Stimulated activated CD8-positive, alpha-beta memory T cell treated with anti-CD3 and anti-CD28 coated beads, Interleukin-7, amount 100 ng/mL, for 1 hour (primary cell): ENCODE results near the gene COG5.

Experiments
- DNase-seq, 2 donors: peaks; one replicate each; pipeline ENCODE4 v3.0.0-alpha.2; 2020; ENCODE audit warnings: low read depth in 2 of 2

The COG5 gene

GRCh38 chr7:107332488-107333269 is 231.0 kb downstream of the COG5 start:
- DNase-seq = no peak

- no peak for DNase-seq
These were observed 233.2 kb downstream of the COG5 start for GRCh38 chr7:107330478-107330877.

DNA sequence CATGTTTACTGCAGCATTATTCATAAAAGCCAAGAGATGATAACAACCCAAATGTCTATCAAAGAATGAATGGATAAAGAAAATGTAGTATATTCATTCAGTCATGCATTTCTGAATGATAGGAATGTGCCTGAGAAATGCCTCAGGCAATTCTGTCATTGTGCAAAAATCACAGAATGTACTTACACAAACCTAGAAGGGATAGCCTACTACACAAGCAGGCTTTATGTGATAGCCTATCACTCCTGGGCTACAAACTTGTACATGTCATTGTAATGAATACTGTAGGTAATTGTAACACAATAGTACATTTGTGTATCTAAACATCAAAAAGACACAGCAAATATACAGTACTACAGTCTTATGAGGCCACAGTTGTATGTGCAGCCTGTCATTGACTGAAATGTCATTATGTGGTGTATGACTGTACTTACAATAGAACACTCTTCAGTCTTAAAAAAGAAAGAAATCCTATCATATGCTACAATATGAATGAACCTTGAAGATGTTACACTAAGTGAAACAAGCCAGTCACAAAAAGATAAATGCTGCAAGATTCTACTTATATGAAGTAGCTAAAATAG is 235.6 kb downstream of the COG5 start:
- no peak for DNase-seq

- DNase-seq = no peak
These were observed 237.7 kb downstream of the COG5 start for GRCh38 chr7:107326061-107326460.

- DNase-seq = no peak
These were observed 241.7 kb downstream of the COG5 start for GRCh38 chr7:107322015-107322414.

- no peak for DNase-seq
These were observed 242.1 kb downstream of the COG5 start for GRCh38 chr7:107321611-107322010.

DNA sequence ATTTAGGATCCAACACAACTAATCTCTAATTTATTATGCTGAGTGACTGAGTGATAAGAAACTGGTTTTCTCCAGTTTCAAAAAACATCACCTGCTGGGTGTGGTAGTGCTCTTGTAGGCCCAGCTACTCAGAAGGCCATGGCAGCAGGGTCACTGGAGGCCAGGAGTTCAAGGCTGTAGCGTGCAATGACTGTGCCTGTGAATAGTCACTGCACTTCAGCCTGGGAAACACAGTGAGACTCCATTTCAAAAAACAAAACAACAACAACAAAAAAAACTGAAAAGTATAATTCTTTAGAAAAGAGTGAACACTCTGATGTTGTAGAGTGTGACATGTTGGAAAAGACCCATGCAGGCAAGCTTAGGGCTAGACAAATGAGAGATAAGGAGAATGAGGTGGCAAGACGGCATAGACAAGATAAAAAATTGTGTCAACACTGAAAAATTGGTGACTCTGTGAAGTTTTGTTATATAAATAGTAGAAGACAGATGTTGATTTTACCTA is 243.9 kb downstream of the COG5 start:
- DNase-seq = no peak

DNA sequence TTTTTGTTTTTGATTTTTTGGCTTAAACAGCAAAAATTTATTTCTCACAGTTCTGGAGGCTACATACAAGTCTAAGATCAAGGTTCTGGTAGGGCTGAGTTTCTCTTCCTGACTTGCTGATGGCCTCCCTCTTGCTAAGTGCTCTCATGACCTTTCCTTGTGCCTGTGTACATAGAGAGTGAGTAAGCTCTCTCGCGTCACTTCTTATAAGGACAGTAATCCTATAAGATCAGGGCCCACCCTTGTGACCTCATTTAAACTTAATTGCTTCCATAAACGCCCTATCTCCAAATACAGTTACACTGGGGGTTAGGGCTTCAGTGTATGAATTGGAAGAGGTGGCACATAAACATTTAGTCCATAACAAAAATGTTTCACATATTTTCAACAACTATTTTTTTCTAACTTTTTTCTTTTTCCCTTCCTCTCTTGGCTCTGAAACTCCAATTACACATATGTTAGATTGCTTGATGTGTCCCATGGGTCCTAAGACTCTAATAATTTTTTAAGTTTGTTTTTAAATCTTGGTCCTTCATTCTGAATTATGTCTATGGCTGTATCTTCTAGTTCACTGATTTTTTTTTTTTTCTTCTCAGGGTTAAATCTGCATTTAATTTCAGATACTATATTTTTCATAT is 245.1 kb downstream of the COG5 start:
- DNase-seq = no peak

GRCh38 chr7:107315716-107316220 is 248.0 kb downstream of the COG5 start:
- no peak for DNase-seq

- DNase-seq = no peak
These were observed 250.4 kb downstream of the COG5 start for GRCh38 chr7:107313355-107313754.

DNA sequence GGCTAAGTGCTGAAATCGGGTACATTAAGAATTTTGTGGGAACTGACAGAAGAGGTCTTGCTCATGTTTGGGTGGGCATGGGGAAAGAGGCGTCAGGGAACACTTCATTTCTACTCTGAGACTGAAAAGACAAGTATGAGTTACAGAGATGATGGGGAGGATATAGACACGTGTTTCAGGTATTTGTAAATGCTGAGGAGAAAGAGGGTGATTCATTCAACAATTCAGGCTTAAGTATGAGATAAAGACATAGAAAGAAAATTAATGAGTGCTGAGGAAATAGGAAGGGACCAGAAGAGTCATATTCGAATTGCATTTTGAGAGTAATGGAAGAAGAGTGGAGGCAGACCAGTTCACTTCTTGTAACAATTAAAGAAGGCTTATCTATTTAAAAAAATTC is 251.3 kb downstream of the COG5 start:
- DNase-seq = no peak

GRCh38 chr7:107309296-107309695 is 254.4 kb downstream of the COG5 start:
- no peak for DNase-seq

- DNase-seq = no peak
These were observed 259.1 kb downstream of the COG5 start for GRCh38 chr7:107304636-107305035.

DNA sequence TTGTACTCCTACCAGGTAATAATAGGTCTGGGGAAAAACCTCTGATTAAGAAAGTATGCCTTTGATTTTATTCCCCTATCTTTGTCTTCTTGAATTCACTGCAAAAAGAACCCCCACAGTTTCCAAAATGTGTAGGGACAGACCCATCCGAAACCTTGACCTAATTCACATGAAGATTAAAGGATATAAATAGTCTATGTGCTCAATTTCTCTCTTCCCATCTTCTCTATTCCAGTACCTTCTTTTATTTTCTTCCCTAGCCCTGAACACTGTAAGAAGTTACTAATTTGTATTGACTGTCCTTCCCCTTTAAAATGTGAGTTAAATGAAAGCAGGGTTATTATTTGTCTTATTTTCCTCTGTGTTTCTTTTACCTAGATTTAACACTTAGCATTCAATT is 259.7 kb downstream of the COG5 start:
- DNase-seq = no peak

DNA sequence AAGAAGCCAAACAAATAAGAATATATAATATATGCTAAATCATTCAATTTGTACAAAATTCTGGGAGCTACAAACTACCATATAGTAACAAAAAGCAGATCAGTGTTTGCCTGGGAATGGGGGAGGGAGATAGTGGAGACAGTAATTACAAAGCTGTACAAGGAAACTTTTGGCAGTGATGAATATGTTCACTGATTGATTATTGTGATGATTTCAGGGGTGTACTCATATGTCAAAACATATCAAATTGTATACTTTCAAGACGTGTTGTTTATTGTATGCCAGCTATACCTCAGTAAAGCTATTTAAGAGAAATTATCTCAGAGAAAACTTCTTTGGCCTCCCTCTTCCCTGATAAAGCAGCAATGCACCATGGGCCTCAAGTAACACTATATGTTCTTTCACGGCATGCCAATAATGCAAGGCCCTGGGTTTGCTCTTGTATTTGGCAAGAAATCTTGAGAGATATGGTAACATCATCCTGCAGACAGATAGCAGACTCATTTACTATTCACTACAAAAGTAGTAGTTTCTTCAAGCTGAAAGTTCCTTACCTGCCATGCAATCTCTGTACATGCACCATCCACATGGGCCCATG is 261.4 kb downstream of the COG5 start:
- DNase-seq = no peak

GRCh38 chr7:107294182-107294581 is 269.5 kb downstream of the COG5 start:
- no peak for DNase-seq

DNA sequence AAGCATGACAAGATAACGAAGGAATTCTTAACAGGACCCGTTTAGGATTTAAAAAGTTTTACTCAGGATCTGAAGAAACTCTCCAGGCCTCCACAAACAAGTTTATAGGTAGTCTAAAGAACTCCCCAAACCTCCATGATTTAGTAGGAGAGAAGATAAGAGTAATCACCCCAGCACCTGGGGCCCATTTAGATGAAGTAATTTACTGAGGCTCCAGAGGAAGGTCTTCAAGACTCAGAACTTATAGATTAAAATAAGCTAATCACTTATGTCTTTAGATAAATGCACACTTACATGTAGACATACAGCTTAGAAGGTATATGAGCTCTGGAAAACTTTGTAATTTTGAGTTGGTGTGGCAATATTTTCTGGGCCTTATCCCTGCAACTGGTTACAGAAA is 271.1 kb downstream of the COG5 start:
- DNase-seq = no peak

- DNase-seq = no peak
These were observed 272.3 kb downstream of the COG5 start for GRCh38 chr7:107291434-107291833.

DNA sequence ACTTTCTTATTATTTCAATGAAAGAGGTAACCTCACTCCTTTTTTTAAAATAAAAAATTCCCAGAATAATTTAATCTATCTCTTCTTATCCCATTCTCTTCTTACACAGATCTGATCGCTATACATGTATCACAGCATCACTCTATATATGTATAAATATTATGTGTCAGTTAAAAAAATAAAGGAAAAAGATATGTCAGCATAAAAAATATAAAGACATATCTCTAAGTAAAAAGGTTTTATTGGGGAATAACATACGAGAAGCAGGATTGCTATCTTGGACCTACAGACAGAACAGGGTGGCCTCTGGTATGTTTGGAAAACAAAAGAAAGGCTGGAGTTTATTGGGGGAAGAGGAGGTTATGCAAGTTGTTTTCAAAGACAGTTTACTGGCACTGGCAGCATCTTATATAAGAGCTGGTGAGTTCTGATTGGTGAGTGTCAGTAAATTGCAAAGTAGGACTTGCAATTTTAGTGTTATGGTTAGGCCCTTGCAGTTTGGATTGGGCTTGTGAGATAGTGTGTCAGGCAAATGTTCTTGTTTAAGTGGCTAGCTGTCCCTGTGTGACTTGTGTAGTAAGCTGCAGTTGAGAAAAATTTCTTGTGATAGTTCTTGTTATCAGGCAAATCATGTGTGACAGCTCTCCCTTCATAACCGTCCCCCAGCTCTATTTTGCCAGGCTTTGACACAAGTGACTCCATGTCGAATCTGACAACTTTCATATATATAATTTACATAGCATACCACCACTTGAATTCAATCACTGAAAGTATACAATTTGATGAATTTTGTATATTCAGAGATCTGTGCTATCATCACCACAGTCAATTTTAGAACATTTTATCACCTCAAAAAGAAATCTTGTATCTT is 276.7 kb downstream of the COG5 start:
- DNase-seq = no peak

DNA sequence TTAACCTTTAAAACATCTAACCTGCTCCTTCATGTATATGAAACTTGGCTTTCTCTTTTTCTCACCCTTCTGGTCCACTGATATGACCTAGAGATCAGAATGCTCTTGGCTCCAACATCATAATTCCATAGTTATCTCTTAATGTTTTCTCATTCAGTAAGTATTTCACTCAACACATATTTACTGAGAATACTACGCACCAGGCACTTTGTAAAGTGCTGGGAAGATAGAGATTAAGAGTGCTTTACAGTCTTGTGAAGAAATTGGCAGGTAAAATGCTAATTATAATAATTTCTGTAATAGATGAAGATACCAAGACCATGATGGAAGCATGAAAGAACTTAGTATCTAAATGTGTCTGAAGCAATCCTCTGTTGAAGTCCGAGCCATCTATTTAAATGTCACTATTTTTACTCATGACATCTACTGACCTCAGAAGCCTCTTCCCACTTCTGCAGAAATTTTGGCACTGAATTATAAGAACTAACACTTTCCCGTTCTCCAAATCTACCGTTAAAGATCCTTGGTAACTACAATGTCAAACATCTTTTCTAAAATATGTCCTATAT is 278.7 kb downstream of the COG5 start:
- no peak for DNase-seq

DNA sequence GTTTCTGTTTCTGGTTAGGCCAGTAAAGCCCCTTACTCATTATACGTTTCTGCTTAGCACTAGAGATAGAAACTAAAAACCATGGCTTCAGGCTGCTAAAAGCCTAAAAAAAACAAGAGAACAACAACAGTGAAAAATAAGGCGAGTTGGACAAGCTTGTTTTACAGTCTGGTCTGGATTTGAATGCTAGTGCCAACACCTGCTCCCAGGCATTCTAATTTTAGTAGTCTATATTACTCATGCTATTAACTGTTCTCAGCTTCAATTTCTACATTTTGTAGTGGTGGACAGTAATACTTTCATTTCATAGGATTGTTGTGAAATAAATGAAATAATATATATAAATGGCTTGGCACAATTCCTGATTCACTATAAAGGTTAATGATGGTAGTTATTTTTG is 286.4 kb downstream of the COG5 start:
- DNase-seq = no peak
